IPS-15b (cell line): ENCODE results near the gene KCNJ6.

ENCODE experiments used
- H3K27me3 ChIP-seq: one replicate; pipeline ENCODE4 v1.6.1; 2013; ENCODE audit warnings: low read length; ENCODE audit not compliant: control insufficient read depth, insufficient read depth
- H3K36me3 ChIP-seq: one replicate; pipeline ENCODE4 v1.6.1; 2013; ENCODE audit warnings: low read length; ENCODE audit not compliant: control insufficient read depth, insufficient read depth
- H3K4me1 ChIP-seq: one replicate; pipeline ENCODE4 v1.6.1; 2013; ENCODE audit warnings: mild to moderate bottlenecking, low read length; ENCODE audit not compliant: control insufficient read depth, insufficient read depth
- H3K4me3 ChIP-seq: one replicate; pipeline ENCODE4 v1.5.1; 2013; ENCODE audit warnings: low read depth, low read length
- H3K9ac ChIP-seq: one replicate; pipeline ENCODE4 v1.6.1; 2013; ENCODE audit warnings: low read depth, mild to moderate bottlenecking, low read length
- H3K9me3 ChIP-seq: one replicate; pipeline ENCODE4 v1.6.1; 2013; ENCODE audit warnings: mild to moderate bottlenecking, low read length; ENCODE audit not compliant: control insufficient read depth, insufficient read depth

The KCNJ6 gene

GRCh38 chr21:37874904-37875780 is 41.1 kb downstream of the KCNJ6 start:
- no peaks in the 10 kb centered on the region for H3K36me3 ChIP-seq
- H3K4me3 ChIP-seq, result no peak overlapping the region
- no peak overlapping the region for H3K9ac ChIP-seq
- H3K4me1 ChIP-seq, result no peaks in the 10 kb centered on the region
- H3K27me3 ChIP-seq, result no peaks in the 10 kb centered on the region
- H3K9me3 ChIP-seq, result no peaks in the 10 kb centered on the region

GRCh38 chr21:37874481-37874880 is 41.8 kb downstream of the KCNJ6 start:
- no peak overlapping the region for H3K4me3 ChIP-seq
- H3K9me3 ChIP-seq, result no peaks in the 10 kb centered on the region
- no peak overlapping the region for H3K9ac ChIP-seq
- no peaks in the 10 kb centered on the region for H3K36me3 ChIP-seq
- H3K4me1 ChIP-seq, result no peaks in the 10 kb centered on the region
- H3K27me3 ChIP-seq, result no peaks in the 10 kb centered on the region

- H3K4me1 ChIP-seq, result no peaks in the 10 kb centered on the region
- no peak overlapping the region for H3K9ac ChIP-seq
- H3K4me3 ChIP-seq, result no peak overlapping the region
- H3K36me3 ChIP-seq, result no peaks in the 10 kb centered on the region
- H3K9me3 ChIP-seq, result no peaks in the 10 kb centered on the region
- H3K27me3 ChIP-seq, result no peaks in the 10 kb centered on the region
Observed at GRCh38 chr21:37873655-37874054, 42.6 kb downstream of the KCNJ6 start.

- Histone ChIP-seq H3K36me3 (no peaks in the 10 kb centered on the region), H3K9ac (no peak overlapping the region), H3K27me3 (no peaks in the 10 kb centered on the region), H3K9me3 (no peaks in the 10 kb centered on the region), H3K4me3 (no peak overlapping the region), H3K4me1 (no peaks in the 10 kb centered on the region)
Observed at GRCh38 chr21:37871121-37871862, 45.0 kb downstream of the KCNJ6 start.

GRCh38 chr21:37870221-37870620 is 46.0 kb downstream of the KCNJ6 start:
- Histone ChIP-seq H3K4me3 (no peak overlapping the region), H3K4me1 (no peaks in the 10 kb centered on the region), H3K36me3 (no peaks in the 10 kb centered on the region), H3K9me3 (no peaks in the 10 kb centered on the region), H3K27me3 (no peaks in the 10 kb centered on the region), H3K9ac (no peak overlapping the region)

- Histone ChIP-seq H3K9ac (no peak overlapping the region), H3K27me3 (no peaks in the 10 kb centered on the region), H3K9me3 (no peaks in the 10 kb centered on the region), H3K36me3 (no peaks in the 10 kb centered on the region), H3K4me1 (no peaks in the 10 kb centered on the region), H3K4me3 (no peak overlapping the region)
Observed at GRCh38 chr21:37869661-37870060, 46.6 kb downstream of the KCNJ6 start.

- Histone ChIP-seq H3K36me3 (no peaks in the 10 kb centered on the region), H3K27me3 (no peaks in the 10 kb centered on the region), H3K9me3 (no peaks in the 10 kb centered on the region), H3K4me1 (no peaks in the 10 kb centered on the region), H3K9ac (no peak overlapping the region), H3K4me3 (no peak overlapping the region)
Observed at GRCh38 chr21:37868446-37869295, 47.6 kb downstream of the KCNJ6 start.

GRCh38 chr21:37866027-37866426 is 50.2 kb downstream of the KCNJ6 start:
- Histone ChIP-seq H3K4me3 (no peak overlapping the region), H3K9ac (no peak overlapping the region), H3K36me3 (no peaks in the 10 kb centered on the region), H3K4me1 (no peaks in the 10 kb centered on the region), H3K27me3 (no peaks in the 10 kb centered on the region), H3K9me3 (no peaks in the 10 kb centered on the region)

GRCh38 chr21:37865156-37865555 is 51.1 kb downstream of the KCNJ6 start:
- H3K9me3 ChIP-seq, result no peaks in the 10 kb centered on the region
- H3K36me3 ChIP-seq, result no peaks in the 10 kb centered on the region
- no peak overlapping the region for H3K9ac ChIP-seq
- H3K4me1 ChIP-seq, result no peaks in the 10 kb centered on the region
- H3K4me3 ChIP-seq, result no peak overlapping the region
- H3K27me3 ChIP-seq, result no peaks in the 10 kb centered on the region

GRCh38 chr21:37863842-37864241 is 52.4 kb downstream of the KCNJ6 start:
- no peaks in the 10 kb centered on the region for H3K4me1 ChIP-seq
- no peaks in the 10 kb centered on the region for H3K36me3 ChIP-seq
- no peaks in the 10 kb centered on the region for H3K27me3 ChIP-seq
- H3K9ac ChIP-seq, result no peak overlapping the region
- H3K9me3 ChIP-seq, result no peaks in the 10 kb centered on the region
- no peak overlapping the region for H3K4me3 ChIP-seq

- Histone ChIP-seq H3K9ac (no peak overlapping the region), H3K27me3 (no peaks in the 10 kb centered on the region), H3K4me1 (no peaks in the 10 kb centered on the region), H3K9me3 (no peaks in the 10 kb centered on the region), H3K4me3 (no peak overlapping the region), H3K36me3 (no peaks in the 10 kb centered on the region)
Observed at GRCh38 chr21:37862536-37862935, 53.7 kb downstream of the KCNJ6 start.
